Thyroid gland (tissue), 4 donors: ENCODE results near the gene ABCC3.

Source experiments
- CTCF ChIP-seq, 6 experiments: fragments of 200-600 bp in 3 of 6; fragments of 450-650 bp in 3 of 6; sonication (generic) in 3 of 6; IDR thresholded peaks; one replicate each; pipeline ENCODE4 v1.5.1; 2016 to 2019; ENCODE audit warnings: antibody characterized with exemption in 6 of 6, mild to moderate bottlenecking in 2 of 6, inconsistent platforms in 1 of 6, moderate library complexity in 1 of 6
- POLR2A ChIP-seq, 2 donors: fragments of 450-650 bp; IDR thresholded peaks; one replicate each; pipeline ENCODE4 v1.6.1; 2017; ENCODE audit warnings: antibody characterized with exemption in 2 of 2, mild to moderate bottlenecking in 2 of 2, moderate library complexity in 1 of 2

DNA sequence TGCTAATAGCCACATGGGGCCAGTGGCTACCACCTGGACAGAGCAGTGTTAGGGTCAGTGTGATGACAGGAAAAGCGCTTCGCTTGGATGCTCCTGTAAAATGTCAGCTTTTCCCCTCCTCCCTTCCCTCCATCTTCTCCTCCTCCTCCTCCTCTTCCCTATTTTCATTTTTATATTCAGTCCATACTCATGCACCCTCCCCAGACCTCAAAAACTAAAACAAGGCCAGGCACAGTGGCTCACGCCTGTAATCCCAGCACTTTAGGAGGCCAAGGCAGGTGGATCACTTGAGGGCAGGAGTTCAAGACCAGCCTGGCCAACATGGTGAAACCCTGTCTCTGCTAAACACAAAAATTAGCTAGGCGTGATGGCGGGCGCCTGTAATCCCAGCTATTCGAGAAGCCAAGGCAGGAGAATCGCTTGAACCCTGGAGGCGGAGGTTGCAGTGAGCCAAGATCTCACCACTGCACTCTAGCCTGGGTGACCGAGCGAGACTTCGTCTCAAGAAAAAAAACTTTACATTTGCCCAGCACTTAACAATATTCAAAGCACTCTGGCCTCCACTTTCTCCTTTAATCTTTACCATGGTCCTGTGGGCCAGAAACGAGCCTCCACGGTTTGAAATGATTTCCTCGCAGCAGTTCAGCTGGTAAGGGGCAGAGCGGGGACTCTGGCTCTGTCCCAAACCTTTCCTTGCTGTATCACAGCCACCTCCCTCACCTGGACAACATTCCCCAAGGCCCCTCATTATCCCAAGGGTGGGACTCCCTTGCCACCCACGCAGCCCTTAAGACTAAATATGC is 51.2 kb downstream of the ABCC3 start:
- TF ChIP-seq CTCF (IDR thresholded peaks at IDR 0.05) (no peak), POLR2A (IDR thresholded peaks at IDR 0.05) (no peak)
